Spleen (tissue), 7 donors: ENCODE measurements around the gene RPEL1.

Experiments
- POLR2A ChIP-seq, 3 donors: fragments of 450-650 bp; IDR thresholded peaks; one replicate each; pipeline ENCODE4 v1.5.1; 2017; ENCODE audit warnings: antibody characterized with exemption in 3 of 3, mild to moderate bottlenecking in 1 of 3
- POLR2AphosphoS5 ChIP-seq, 3 donors: sonication (generic); formaldehyde crosslinking; IDR thresholded peaks; one replicate each; pipeline ENCODE4 v1.5.1; 2017; ENCODE audit warnings: antibody characterized with exemption in 3 of 3
- TF ChIP-seq, protein P1 (sequence below), 11 experiments: fragments of 200-600 bp in 7 of 11; fragments of 450-650 bp in 4 of 11; sonication (generic) in 4 of 11; IDR thresholded peaks in 8 of 11; conservative IDR thresholded peaks in 3 of 11; 1 replicate in 7 of 11; 2 replicates in 4 of 11; pipeline versions ENCODE4 v1.4.0 to v1.8.0; 2016 to 2021; ENCODE audit warnings: antibody characterized with exemption in 11 of 11, inconsistent platforms in 4 of 11, mild to moderate bottlenecking in 1 of 11
- donor health status: DM: no; HTN: no; CAD: no; lungs with moderate emphysema.
- donor health status: DM: no; HTN: no; CAD: no.
- donor health status: DM: no; HTN: no; CAD: no.

DNA sequence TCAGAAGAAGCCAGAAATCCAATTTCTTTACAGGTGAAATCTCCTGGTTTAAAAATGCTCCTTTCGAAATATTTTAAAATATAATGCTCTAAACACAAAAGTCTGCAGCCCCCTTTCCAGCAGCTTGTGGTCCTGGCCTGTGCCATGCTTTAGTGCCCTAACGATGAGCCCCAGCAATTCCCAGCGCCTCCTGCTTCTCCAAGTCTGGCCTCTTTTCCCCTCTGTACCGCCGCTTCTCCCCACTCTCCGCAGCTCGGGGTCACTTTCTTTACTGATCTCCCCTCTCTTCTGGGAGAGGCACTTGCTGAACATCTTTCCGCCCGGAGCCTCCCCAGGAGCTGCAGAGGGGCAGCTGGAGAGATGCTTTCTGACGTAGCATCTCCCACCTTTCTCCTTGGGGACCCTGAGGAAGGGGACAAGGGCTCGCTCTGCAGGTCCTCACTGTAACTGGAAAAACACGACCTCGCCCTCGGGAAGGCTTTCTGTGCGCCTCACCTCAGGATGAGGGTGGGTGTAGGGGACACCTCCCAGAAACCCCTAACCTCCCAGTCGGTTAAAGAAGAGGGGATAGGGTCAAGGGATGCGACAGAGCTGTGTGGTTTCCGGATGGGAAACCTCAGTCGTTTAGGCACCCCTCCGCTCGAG, 30.7 kb downstream of the RPEL1 start:
- TF ChIP-seq, protein P1, sequence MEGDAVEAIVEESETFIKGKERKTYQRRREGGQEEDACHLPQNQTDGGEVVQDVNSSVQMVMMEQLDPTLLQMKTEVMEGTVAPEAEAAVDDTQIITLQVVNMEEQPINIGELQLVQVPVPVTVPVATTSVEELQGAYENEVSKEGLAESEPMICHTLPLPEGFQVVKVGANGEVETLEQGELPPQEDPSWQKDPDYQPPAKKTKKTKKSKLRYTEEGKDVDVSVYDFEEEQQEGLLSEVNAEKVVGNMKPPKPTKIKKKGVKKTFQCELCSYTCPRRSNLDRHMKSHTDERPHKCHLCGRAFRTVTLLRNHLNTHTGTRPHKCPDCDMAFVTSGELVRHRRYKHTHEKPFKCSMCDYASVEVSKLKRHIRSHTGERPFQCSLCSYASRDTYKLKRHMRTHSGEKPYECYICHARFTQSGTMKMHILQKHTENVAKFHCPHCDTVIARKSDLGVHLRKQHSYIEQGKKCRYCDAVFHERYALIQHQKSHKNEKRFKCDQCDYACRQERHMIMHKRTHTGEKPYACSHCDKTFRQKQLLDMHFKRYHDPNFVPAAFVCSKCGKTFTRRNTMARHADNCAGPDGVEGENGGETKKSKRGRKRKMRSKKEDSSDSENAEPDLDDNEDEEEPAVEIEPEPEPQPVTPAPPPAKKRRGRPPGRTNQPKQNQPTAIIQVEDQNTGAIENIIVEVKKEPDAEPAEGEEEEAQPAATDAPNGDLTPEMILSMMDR (IDR thresholded peaks at IDR 0.05 in 8 of 11, conservative IDR thresholded peaks at IDR 0.05 in 3 of 11), result no peak
- TF ChIP-seq POLR2AphosphoS5 (IDR thresholded peaks at IDR 0.05), result no peak
- TF ChIP-seq POLR2A (IDR thresholded peaks at IDR 0.05), result no peak
